Endothelial cell of umbilical vein (primary cell): ENCODE measurements around the gene EEF1AKMT2. TPM values are rescaled to one million over a fixed set of nuclear protein-coding genes. Genes with fewer than 3 reads are reported as not detected.

ENCODE experiments used
- BruUV-seq: library from RNA; stranded (reverse); fragments of 400-500 nt; replicated peaks from 2 replicates; lab custom pipeline; 2021; lab: Mats Ljungman, UMichigan
- CTCF ChIA-PET: fragments of 300-600, 350-600 bp; sonication (Branson Sonifier 250); formaldehyde crosslinking; loops from one replicate; lab custom pipeline; 2021; ENCODE audit warnings: antibody characterized with exemption, inconsistent platforms; lab: Charles Lee
- POLR2A ChIA-PET: fragments of 300-600, 350-600 bp; sonication (Branson Sonifier 250); formaldehyde crosslinking; loops from one replicate; lab custom pipeline; 2021; ENCODE audit warnings: antibody characterized with exemption, inconsistent platforms; lab: Charles Lee
- DNase-seq: peaks from one replicate; pipeline ENCODE4 v3.0.0-alpha.2; 2011; ENCODE audit warnings: low read depth, low spot score
- FAIRE-seq: peaks from 2 replicates; lab custom pipeline; 2011; peaks lifted over from hg19 to GRCh38; lab: Jason Lieb, UNC
- H2AFZ ChIP-seq: 2 replicates; pipeline ENCODE4 v1.6.0; 2012; ENCODE audit warnings: low read depth, low read length, control low read depth, inconsistent platforms
- H3K27ac ChIP-seq: 2 replicates; pipeline ENCODE4 v1.5.1; 2011; ENCODE audit warnings: low read depth, mild to moderate bottlenecking, control low read depth, low read length, moderate library complexity; ENCODE audit not compliant: insufficient read depth
- H3K27me3 ChIP-seq, 2 experiments: 2 replicates each; pipeline versions ENCODE4 v1.6.0 to v1.6.1; 2011; ENCODE audit warnings: low read length in 2 of 2, mixed read lengths in 1 of 2; ENCODE audit not compliant: control insufficient read depth in 2 of 2, insufficient read depth in 2 of 2
- H3K36me3 ChIP-seq, 2 experiments: 2 replicates in 1 of 2; 3 replicates in 1 of 2; pipeline ENCODE4 v1.5.1; 2011; ENCODE audit warnings: low read length in 2 of 2, mild to moderate bottlenecking in 1 of 2, moderate library complexity in 1 of 2; ENCODE audit not compliant: control insufficient read depth in 2 of 2, insufficient read depth in 2 of 2; ENCODE audit errors: extremely low read depth in 1 of 2
- H3K4me1 ChIP-seq: 3 replicates; pipeline ENCODE4 v1.5.1; 2011; ENCODE audit warnings: mild to moderate bottlenecking, low read length; ENCODE audit not compliant: control insufficient read depth, insufficient read depth; ENCODE audit errors: extremely low read depth
- H3K4me2 ChIP-seq: 2 replicates; pipeline ENCODE4 v1.6.1; 2011; ENCODE audit warnings: low read length, control low read depth, mixed read lengths; ENCODE audit not compliant: insufficient read depth
- H3K4me3 ChIP-seq, 3 experiments: fragments of 200-600 bp in 1 of 3; sonication (generic), shearing (Covaris generic) in 1 of 3; replicated peaks in 1 of 3; 2 replicates each; pipeline ENCODE4 v1.5.1; 2011 to 2016; ENCODE audit warnings: control low read depth in 3 of 3, low read length in 3 of 3, mild to moderate bottlenecking in 2 of 3, inconsistent platforms in 1 of 3, low read depth in 1 of 3, moderate library complexity in 1 of 3; ENCODE audit not compliant: insufficient read depth in 1 of 3
- H3K79me2 ChIP-seq: 2 replicates; pipeline ENCODE4 v1.6.0; 2012; ENCODE audit warnings: low read length, inconsistent platforms; ENCODE audit not compliant: control insufficient read depth, insufficient read depth
- H3K9ac ChIP-seq: replicated peaks from 2 replicates; pipeline ENCODE3; 2011; ENCODE audit warnings: low read length, control low read depth; ENCODE audit not compliant: insufficient read depth; ENCODE audit errors: extremely low read depth
- H3K9me1 ChIP-seq: replicated peaks from 3 replicates; pipeline ENCODE4 v1.6.0; 2011; ENCODE audit warnings: mild to moderate bottlenecking, low read length; ENCODE audit not compliant: control insufficient read depth, insufficient read depth; ENCODE audit errors: extremely low read depth
- H3K9me3 ChIP-seq: replicated peaks from 2 replicates; pipeline ENCODE4 v1.5.1; 2012; ENCODE audit warnings: low read length, inconsistent platforms; ENCODE audit not compliant: control insufficient read depth, insufficient read depth
- H4K20me1 ChIP-seq: replicated peaks from 2 replicates; pipeline ENCODE3; 2011; ENCODE audit warnings: mild to moderate bottlenecking, low read length; ENCODE audit not compliant: control insufficient read depth, insufficient read depth; ENCODE audit errors: extremely low read depth
- EZH2 ChIP-seq: IDR thresholded peaks from 2 replicates; pipeline ENCODE4 v1.6.1; 2012; ENCODE audit warnings: borderline replicate concordance, low read depth, mild to moderate bottlenecking, moderate library complexity, low read length, inconsistent platforms; ENCODE audit not compliant: severe bottlenecking
- FOS ChIP-seq: IDR thresholded peaks from 2 replicates; pipeline ENCODE4 v1.6.1; 2011; ENCODE audit warnings: mild to moderate bottlenecking, low read length, moderate library complexity, borderline replicate concordance; ENCODE audit not compliant: insufficient read depth
- JUN ChIP-seq: IDR thresholded peaks from 2 replicates; pipeline ENCODE4 v1.6.1; 2011; ENCODE audit warnings: borderline replicate concordance, low read depth; ENCODE audit not compliant: insufficient read length, insufficient read depth
- MYC ChIP-seq: IDR thresholded peaks from one replicate; pipeline ENCODE4 v1.6.1; 2011; ENCODE audit warnings: mild to moderate bottlenecking, low read depth, low read length
- POLR2A ChIP-seq: IDR thresholded peaks from 2 replicates; pipeline ENCODE4 v1.6.1; 2012; ENCODE audit warnings: low read depth, mild to moderate bottlenecking, control low read depth, low read length
- dilution Hi-C: fragments of 300-500 bp; cut with MboI; formaldehyde crosslinking; loops from one replicate; pipeline ENCODE4 v1.15.0; 2019; ENCODE audit warnings: low sequenced_read_pairs; ENCODE audit not compliant: extremely low pct_ligation_motif_present
- intact Hi-C: fragments of 100-400 bp; cut with micrococcal nuclease; formaldehyde crosslinking; loops from one replicate; pipeline ENCODE4 v1.10.0; 2022
- polyA plus RNA-seq, 4 experiments: library from polyadenylated mRNA; depleted of rRNA in 3 of 4; stranded (reverse) in 3 of 4; unstranded in 1 of 4; fragments of >200 nt; gene quantifications; 2 replicates each; pipeline versions ENCODE4 v1.2.1 to v1.2.3, GENCODE V29; 2011 to 2012; ENCODE audit warnings: missing spikeins in 1 of 4
- total RNA-seq: library from RNA; stranded (reverse); gene quantifications from 2 replicates; pipeline ENCODE4 v1.2.3, GENCODE V29; 2021
- TF ChIP-seq, protein P1 (sequence below): IDR thresholded peaks from 2 replicates; pipeline ENCODE4 v1.6.1; 2011; ENCODE audit not compliant: insufficient read depth, insufficient read length
- TF ChIP-seq, protein P2 (sequence below), 2 donors: IDR thresholded peaks; 1 replicate in 1 of 2; 2 replicates in 1 of 2; pipeline ENCODE4 v1.5.1; 2011; ENCODE audit warnings: low read length in 2 of 2, mild to moderate bottlenecking in 2 of 2, moderate library complexity in 2 of 2, control low read depth in 1 of 2, inconsistent platforms in 1 of 2, low read depth in 1 of 2; ENCODE audit not compliant: insufficient read depth in 1 of 2; ENCODE audit errors: extremely low read depth in 1 of 2

The EEF1AKMT2 gene
- total and polyA plus RNA-seq, 2 donors (not counting 3 experiments of a cell fraction or from before 2014, with no cell fraction given): 8.5 to 21.3 TPM

DNA sequence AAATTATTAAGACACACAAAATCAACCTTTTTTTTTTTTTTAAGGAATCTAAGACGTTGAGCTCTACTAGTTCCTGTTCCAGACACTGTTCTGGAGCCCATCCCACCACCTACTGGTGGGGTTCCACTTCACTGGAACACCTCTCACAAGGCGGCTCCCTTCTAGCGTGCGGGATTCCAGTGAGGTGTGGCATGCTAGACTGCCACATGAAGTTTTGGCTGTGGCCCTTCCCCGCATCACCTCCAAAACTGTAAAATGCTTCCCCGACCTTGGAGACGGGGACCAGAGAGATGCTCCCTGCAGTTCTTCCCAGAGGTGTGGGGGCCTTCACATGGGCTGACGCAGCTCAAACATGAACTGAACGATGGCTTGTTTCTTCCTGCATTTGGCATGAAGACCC, 60.1 kb downstream of the EEF1AKMT2 start:
- Histone ChIP-seq H4K20me1 (no peaks in the 10 kb centered on the region), H3K27me3 (no peaks in the 10 kb centered on the region), H3K4me2 (no peak overlapping the region), H3K36me3 (no peaks in the 10 kb centered on the region), H3K4me1 (no peaks in the 10 kb centered on the region), H3K79me2 (peaks cover 5% of the 10 kb centered on the region), H2AFZ (no peak overlapping the region), H3K27ac (no peak overlapping the region), H3K4me3 (no peak overlapping the region), H3K9ac (no peak overlapping the region), H3K9me1 (no peaks in the 10 kb centered on the region), H3K9me3 (no peaks in the 10 kb centered on the region)
- FAIRE-seq: no peak
- intact Hi-C loops: no loop called here
- no peak for DNase-seq
- POLR2A ChIA-PET: no interaction called here
- dilution Hi-C loops: no loop called here
- CTCF ChIA-PET: interaction anchor here (0.7 to 2.9 kb wide), 5 partner anchors 10 to 317 kb away, joined by 3 to 11 read pairs (median 4); no protein-coding TSS in a partner anchor
- no TSS peak for BruUV-seq
- TF ChIP-seq POLR2A: no peak
- TF ChIP-seq EZH2: no peak
- TF ChIP-seq, protein P1, sequence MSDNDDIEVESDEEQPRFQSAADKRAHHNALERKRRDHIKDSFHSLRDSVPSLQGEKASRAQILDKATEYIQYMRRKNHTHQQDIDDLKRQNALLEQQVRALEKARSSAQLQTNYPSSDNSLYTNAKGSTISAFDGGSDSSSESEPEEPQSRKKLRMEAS: no peak
- TF ChIP-seq, protein P2, sequence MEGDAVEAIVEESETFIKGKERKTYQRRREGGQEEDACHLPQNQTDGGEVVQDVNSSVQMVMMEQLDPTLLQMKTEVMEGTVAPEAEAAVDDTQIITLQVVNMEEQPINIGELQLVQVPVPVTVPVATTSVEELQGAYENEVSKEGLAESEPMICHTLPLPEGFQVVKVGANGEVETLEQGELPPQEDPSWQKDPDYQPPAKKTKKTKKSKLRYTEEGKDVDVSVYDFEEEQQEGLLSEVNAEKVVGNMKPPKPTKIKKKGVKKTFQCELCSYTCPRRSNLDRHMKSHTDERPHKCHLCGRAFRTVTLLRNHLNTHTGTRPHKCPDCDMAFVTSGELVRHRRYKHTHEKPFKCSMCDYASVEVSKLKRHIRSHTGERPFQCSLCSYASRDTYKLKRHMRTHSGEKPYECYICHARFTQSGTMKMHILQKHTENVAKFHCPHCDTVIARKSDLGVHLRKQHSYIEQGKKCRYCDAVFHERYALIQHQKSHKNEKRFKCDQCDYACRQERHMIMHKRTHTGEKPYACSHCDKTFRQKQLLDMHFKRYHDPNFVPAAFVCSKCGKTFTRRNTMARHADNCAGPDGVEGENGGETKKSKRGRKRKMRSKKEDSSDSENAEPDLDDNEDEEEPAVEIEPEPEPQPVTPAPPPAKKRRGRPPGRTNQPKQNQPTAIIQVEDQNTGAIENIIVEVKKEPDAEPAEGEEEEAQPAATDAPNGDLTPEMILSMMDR (IDR thresholded peaks at IDR 0.05; ENCODE audit: extremely low read depth in 1 of 2, insufficient read depth in 1 of 2, low read depth in 1 of 2, low read length in 2 of 2): no peak
- TF ChIP-seq FOS: no peak
- TF ChIP-seq MYC: no peak
- no peak for TF ChIP-seq JUN
